HEK293 (cell line): ENCODE results near the gene CEP76.

Source experiments
- EGR2 ChIP-seq: fragments of 450-650 bp; formaldehyde crosslinking; IDR thresholded peaks from 2 replicates; pipeline ENCODE4 v1.5.1; 2016; ENCODE audit warnings: low read depth, missing biosample characterization, missing genetic modification characterization
- GFI1B ChIP-seq: fragments of 450-650 bp; formaldehyde crosslinking; IDR thresholded peaks from 2 replicates; pipeline ENCODE4 v1.5.1; 2016; ENCODE audit warnings: missing biosample characterization, missing genetic modification characterization
- INSM2 ChIP-seq: fragments of 450-650 bp; formaldehyde crosslinking; IDR thresholded peaks from 2 replicates; pipeline ENCODE4 v1.5.1; 2016; ENCODE audit warnings: missing biosample characterization, missing genetic modification characterization
- KLF16 ChIP-seq: fragments of 450-650 bp; formaldehyde crosslinking; IDR thresholded peaks from 2 replicates; pipeline ENCODE4 v1.5.1; 2017; ENCODE audit warnings: missing biosample characterization, missing genetic modification characterization
- REST ChIP-seq: fragments of 450-650 bp; formaldehyde crosslinking; IDR thresholded peaks from 2 replicates; pipeline ENCODE4 v1.5.1; 2016; ENCODE audit warnings: missing biosample characterization, missing genetic modification characterization
- SALL2 ChIP-seq: fragments of 450-650 bp; formaldehyde crosslinking; IDR thresholded peaks from 2 replicates; pipeline ENCODE4 v1.5.0; 2017; ENCODE audit warnings: missing biosample characterization, mild to moderate bottlenecking, missing genetic modification characterization, borderline replicate concordance
- SP7 ChIP-seq: fragments of 450-650 bp; formaldehyde crosslinking; IDR thresholded peaks from 2 replicates; pipeline ENCODE4 v1.5.1; 2016; ENCODE audit warnings: missing biosample characterization, missing genetic modification characterization
- ZFP41 ChIP-seq: fragments of 450-650 bp; formaldehyde crosslinking; IDR thresholded peaks from 2 replicates; pipeline ENCODE4 v1.5.1; 2016; ENCODE audit warnings: missing biosample characterization, missing genetic modification characterization, borderline replicate concordance
- ZNF112 ChIP-seq: fragments of 450-650 bp; formaldehyde crosslinking; IDR thresholded peaks from 2 replicates; pipeline ENCODE4 v1.5.0; 2017; ENCODE audit warnings: missing biosample characterization, missing genetic modification characterization
- ZNF274 ChIP-seq, 2 experiments: fragments of 200-500 bp in 1 of 2; fragments of 450-650 bp in 1 of 2; sonication (Bioruptor generic) in 1 of 2; formaldehyde crosslinking in 1 of 2; IDR thresholded peaks; 2 replicates each; pipeline versions ENCODE4 v1.5.1 to v1.6.1; 2014 to 2016; ENCODE audit warnings: borderline replicate concordance in 1 of 2, inconsistent platforms in 1 of 2, low read length in 1 of 2, missing biosample characterization in 1 of 2, missing genetic modification characterization in 1 of 2
- ZNF37A ChIP-seq: fragments of 450-650 bp; IDR thresholded peaks from 2 replicates; pipeline ENCODE4 v1.5.1; 2018; ENCODE audit warnings: missing biosample characterization, missing genetic modification characterization
- ZNF433 ChIP-seq: fragments of 450-650 bp; formaldehyde crosslinking; IDR thresholded peaks from 2 replicates; pipeline ENCODE4 v1.5.1; 2016; ENCODE audit warnings: missing biosample characterization, missing genetic modification characterization, low read depth
- ZNF513 ChIP-seq: fragments of 450-650 bp; IDR thresholded peaks from 2 replicates; pipeline ENCODE4 v1.5.1; 2018; ENCODE audit warnings: missing biosample characterization, missing genetic modification characterization
- ZNF518A ChIP-seq: fragments of 450-650 bp; formaldehyde crosslinking; conservative IDR thresholded peaks from 2 replicates; pipeline ENCODE4 v1.5.1; 2016; ENCODE audit warnings: low read depth, missing biosample characterization, missing genetic modification characterization
- ZNF555 ChIP-seq: fragments of 450-650 bp; formaldehyde crosslinking; conservative IDR thresholded peaks from 2 replicates; pipeline ENCODE4 v1.5.1; 2017; ENCODE audit warnings: missing biosample characterization, mild to moderate bottlenecking, missing genetic modification characterization, inconsistent platforms
- ZNF580 ChIP-seq: fragments of 450-650 bp; formaldehyde crosslinking; IDR thresholded peaks from 2 replicates; pipeline ENCODE4 v1.5.1; 2016; ENCODE audit warnings: missing biosample characterization, missing genetic modification characterization
- ZNF776 ChIP-seq: fragments of 450-650 bp; formaldehyde crosslinking; IDR thresholded peaks from 2 replicates; pipeline ENCODE4 v1.5.0; 2017; ENCODE audit warnings: missing biosample characterization, missing genetic modification characterization, borderline replicate concordance
- ZNF777 ChIP-seq: fragments of 450-650 bp; formaldehyde crosslinking; IDR thresholded peaks from 2 replicates; pipeline ENCODE4 v1.5.1; 2017; ENCODE audit warnings: missing biosample characterization, missing genetic modification characterization, borderline replicate concordance
- ZNF785 ChIP-seq: fragments of 450-650 bp; formaldehyde crosslinking; IDR thresholded peaks from 2 replicates; pipeline ENCODE4 v1.5.1; 2016; ENCODE audit warnings: missing biosample characterization, missing genetic modification characterization
- TF ChIP-seq, protein P1 (sequence below): fragments of 450-650 bp; formaldehyde crosslinking; IDR thresholded peaks from 2 replicates; pipeline ENCODE4 v1.5.1; 2016; ENCODE audit warnings: missing biosample characterization, missing genetic modification characterization
- TF ChIP-seq, protein P2 (sequence below): fragments of 450-650 bp; formaldehyde crosslinking; IDR thresholded peaks from 2 replicates; pipeline ENCODE4 v1.5.1; 2017; ENCODE audit warnings: missing biosample characterization, missing genetic modification characterization

The CEP76 gene

GRCh38 chr18:12658426-12659138, 43.9 kb downstream of the CEP76 start (continued):
- TF ChIP-seq ZNF518A (tag by site-specific recombination) = no peak
- no peak for TF ChIP-seq EGR2 (tag by site-specific recombination)
- TF ChIP-seq, protein P1, sequence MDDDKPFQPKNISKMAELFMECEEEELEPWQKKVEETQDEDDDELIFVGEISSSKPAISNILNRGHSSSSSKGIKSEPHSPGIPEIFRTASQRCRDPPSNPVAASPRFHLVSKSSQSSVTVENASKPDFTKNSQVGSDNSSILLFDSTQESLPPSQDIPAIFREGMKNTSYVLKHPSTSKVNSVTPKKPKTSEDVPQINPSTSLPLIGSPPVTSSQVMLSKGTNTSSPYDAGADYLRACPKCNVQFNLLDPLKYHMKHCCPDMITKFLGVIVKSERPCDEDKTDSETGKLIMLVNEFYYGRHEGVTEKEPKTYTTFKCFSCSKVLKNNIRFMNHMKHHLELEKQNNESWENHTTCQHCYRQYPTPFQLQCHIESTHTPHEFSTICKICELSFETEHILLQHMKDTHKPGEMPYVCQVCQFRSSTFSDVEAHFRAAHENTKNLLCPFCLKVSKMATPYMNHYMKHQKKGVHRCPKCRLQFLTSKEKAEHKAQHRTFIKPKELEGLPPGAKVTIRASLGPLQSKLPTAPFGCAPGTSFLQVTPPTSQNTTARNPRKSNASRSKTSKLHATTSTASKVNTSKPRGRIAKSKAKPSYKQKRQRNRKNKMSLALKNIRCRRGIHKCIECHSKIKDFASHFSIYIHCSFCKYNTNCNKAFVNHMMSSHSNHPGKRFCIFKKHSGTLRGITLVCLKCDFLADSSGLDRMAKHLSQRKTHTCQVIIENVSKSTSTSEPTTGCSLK = no peak
- peak; percentile 33; the same call in 1 of the 2 replicates for TF ChIP-seq KLF16 (tag by site-specific recombination)
- TF ChIP-seq SALL2 = no peak
- no peak for TF ChIP-seq GFI1B (tag by site-specific recombination)
- no peak for TF ChIP-seq ZNF777 (tag by site-specific recombination)
- no peak for TF ChIP-seq ZFP41
- no peak for TF ChIP-seq INSM2 (tag by site-specific recombination)
- no peak for TF ChIP-seq ZNF513 (tag by site-specific recombination)
- TF ChIP-seq ZNF112 = no peak
- TF ChIP-seq, protein P2, sequence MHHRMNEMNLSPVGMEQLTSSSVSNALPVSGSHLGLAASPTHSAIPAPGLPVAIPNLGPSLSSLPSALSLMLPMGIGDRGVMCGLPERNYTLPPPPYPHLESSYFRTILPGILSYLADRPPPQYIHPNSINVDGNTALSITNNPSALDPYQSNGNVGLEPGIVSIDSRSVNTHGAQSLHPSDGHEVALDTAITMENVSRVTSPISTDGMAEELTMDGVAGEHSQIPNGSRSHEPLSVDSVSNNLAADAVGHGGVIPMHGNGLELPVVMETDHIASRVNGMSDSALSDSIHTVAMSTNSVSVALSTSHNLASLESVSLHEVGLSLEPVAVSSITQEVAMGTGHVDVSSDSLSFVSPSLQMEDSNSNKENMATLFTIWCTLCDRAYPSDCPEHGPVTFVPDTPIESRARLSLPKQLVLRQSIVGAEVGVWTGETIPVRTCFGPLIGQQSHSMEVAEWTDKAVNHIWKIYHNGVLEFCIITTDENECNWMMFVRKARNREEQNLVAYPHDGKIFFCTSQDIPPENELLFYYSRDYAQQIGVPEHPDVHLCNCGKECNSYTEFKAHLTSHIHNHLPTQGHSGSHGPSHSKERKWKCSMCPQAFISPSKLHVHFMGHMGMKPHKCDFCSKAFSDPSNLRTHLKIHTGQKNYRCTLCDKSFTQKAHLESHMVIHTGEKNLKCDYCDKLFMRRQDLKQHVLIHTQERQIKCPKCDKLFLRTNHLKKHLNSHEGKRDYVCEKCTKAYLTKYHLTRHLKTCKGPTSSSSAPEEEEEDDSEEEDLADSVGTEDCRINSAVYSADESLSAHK (tag by site-specific recombination) = peak; percentile 99
- no peak for TF ChIP-seq REST (tag by site-specific recombination)
- TF ChIP-seq SP7 (tag by site-specific recombination) = peak; percentile 80
- TF ChIP-seq ZNF776 (tag by site-specific recombination) = no peak
- TF ChIP-seq ZNF37A (tag by site-specific recombination) = no peak
- TF ChIP-seq ZNF785 (tag by site-specific recombination) = no peak
- TF ChIP-seq ZNF433 (tag by site-specific recombination) = no peak
- TF ChIP-seq ZNF555 = no peak
- TF ChIP-seq ZNF274 (IDR thresholded peaks at IDR 0.05; ENCODE audit: low read length) = no peak
- TF ChIP-seq ZNF274 (tag by site-specific recombination; IDR thresholded peaks at IDR 0.05; ENCODE audit: borderline replicate concordance) = no peak
- no peak for TF ChIP-seq ZNF580 (tag by site-specific recombination)
